HG02973 (cell line): ENCODE measurements around the gene SPON1.
"Not testable (repeated sequence)": the region's sequence is repeated elsewhere in the genome, so short reads cannot be mapped to it uniquely, and the experiment has no call there.

ENCODE experiments used
- ATAC-seq: cut with Tn5 transposase; IDR thresholded peaks from one replicate; pipeline ENCODE4 v1.9.1; 2021; ENCODE audit warnings: moderate library complexity; ENCODE audit not compliant: unreplicated experiment

Gene SPON1

GRCh38 chr11:13974631-13975030, 12.1 kb downstream of the SPON1 start:
- ATAC-seq: no peak

GRCh38 chr11:13983081-13983751, 20.7 kb downstream of the SPON1 start:
- ATAC-seq: no peak

- ATAC-seq: no peak
Observed at GRCh38 chr11:13984616-13985450, 22.3 kb downstream of the SPON1 start.

- not testable (repeated sequence) for ATAC-seq
Observed at GRCh38 chr11:13986695-13987094, 24.2 kb downstream of the SPON1 start.

GRCh38 chr11:13992158-13992856, 29.8 kb downstream of the SPON1 start:
- not testable (repeated sequence) for ATAC-seq

GRCh38 chr11:13993096-13993765, 30.7 kb downstream of the SPON1 start:
- ATAC-seq: no peak

GRCh38 chr11:13997881-13998280, 35.4 kb downstream of the SPON1 start:
- ATAC-seq: no peak

- no peak for ATAC-seq
Observed at GRCh38 chr11:13999704-14000103, 37.2 kb downstream of the SPON1 start.

- ATAC-seq: no peak
Observed at GRCh38 chr11:14001597-14001996, 39.1 kb downstream of the SPON1 start.

- ATAC-seq: no peak
Observed at GRCh38 chr11:14007566-14007965, 45.0 kb downstream of the SPON1 start.

GRCh38 chr11:14010665-14011064, 48.1 kb downstream of the SPON1 start:
- no peak for ATAC-seq

GRCh38 chr11:14012846-14013245, 50.3 kb downstream of the SPON1 start:
- ATAC-seq: no peak

- ATAC-seq: no peak
Observed at GRCh38 chr11:14015711-14016110, 53.2 kb downstream of the SPON1 start.

GRCh38 chr11:14018441-14018840, 55.9 kb downstream of the SPON1 start:
- no peak for ATAC-seq

- ATAC-seq: no peak
Observed at GRCh38 chr11:14021738-14022137, 59.2 kb downstream of the SPON1 start.

GRCh38 chr11:14022251-14022650, 59.7 kb downstream of the SPON1 start:
- no peak for ATAC-seq

- ATAC-seq: no peak
Observed at GRCh38 chr11:14022821-14023220, 60.3 kb downstream of the SPON1 start.

- ATAC-seq: no peak
Observed at GRCh38 chr11:14026961-14027360, 64.4 kb downstream of the SPON1 start.

GRCh38 chr11:14027525-14027924, 65.0 kb downstream of the SPON1 start:
- ATAC-seq: no peak

GRCh38 chr11:14029440-14029839, 66.9 kb downstream of the SPON1 start:
- no peak for ATAC-seq
